HG03025 (cell line): Measurements from ENCODE around the gene OR5C1.
"Not testable (repeated sequence)": the region's sequence is repeated elsewhere in the genome, so short reads cannot be mapped to it uniquely, and the experiment has no call there.

Experiments used
- ATAC-seq: cut with Tn5 transposase; IDR thresholded peaks from one replicate; pipeline ENCODE4 v1.9.1; 2021; ENCODE audit warnings: mild to moderate bottlenecking, moderate library complexity; ENCODE audit not compliant: unreplicated experiment, low FRiP score

The OR5C1 gene

DNA sequence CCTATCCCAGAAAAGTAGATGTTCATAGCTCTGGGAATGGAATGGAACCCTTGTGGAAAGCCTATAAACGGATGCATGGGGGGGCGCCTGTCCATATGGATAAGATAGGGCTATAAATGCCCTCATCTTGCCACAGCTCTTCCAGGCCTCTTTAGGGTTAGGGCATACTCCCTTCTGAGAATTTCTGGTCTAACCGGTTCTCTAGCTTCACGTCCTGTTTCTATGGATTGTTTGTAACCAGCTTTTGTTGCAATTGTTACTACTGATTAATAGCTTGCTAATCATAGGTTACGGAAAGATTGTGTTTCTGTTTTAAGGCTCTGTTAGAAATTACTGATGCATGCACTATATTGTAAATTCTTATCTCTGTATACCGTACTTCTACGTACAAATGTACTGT, 20.5 kb downstream of the OR5C1 start:
- not testable (repeated sequence) for ATAC-seq

DNA sequence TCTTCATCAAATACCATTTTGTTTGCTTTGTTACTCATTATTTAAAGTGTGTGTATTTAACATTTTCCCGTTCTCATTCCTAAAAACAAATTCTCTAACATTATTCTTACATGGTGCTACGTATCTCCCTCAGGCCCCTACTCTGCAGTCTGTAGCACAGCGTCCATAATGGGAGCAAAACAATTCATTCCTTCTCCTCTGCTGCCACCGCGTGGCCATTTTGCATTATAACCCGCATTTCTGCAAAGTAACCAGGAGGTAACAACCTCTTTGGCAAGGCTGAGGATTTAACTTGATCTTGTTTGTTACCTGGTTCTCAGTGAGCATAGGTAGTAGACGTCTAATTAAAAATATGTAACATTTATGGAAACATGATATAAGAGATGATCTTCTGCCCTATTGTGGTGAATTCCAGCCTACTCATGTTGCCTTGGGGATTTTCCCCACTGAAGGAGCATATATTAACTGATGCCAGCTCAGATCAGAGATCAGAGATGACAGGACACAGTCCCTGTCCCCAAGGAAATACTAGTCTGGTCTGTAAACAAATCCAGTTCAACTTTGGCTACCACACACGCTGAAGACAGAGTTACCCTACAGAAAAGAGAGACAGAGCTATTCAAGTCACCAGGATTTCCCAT, 21.7 kb downstream of the OR5C1 start:
- ATAC-seq = peak; percentile 70

DNA sequence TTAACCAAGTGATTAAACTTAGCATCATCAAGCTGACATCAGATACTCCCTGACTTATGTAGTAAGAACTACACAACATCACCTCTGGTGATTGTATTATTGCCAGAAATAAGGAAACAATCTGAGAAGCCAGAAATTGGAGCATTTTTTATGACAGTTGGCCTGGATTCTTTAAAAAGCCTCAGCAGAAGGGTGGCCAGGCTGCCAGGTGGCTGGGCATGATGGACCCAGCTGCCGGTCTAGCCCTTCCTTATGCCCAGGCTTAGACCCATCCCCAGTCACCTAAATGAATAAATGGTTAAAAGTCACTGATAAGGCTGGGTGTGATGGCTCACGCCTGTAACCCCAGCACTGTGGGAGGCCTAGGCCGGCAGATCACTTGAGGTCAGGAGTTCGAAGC, 24.0 kb downstream of the OR5C1 start:
- ATAC-seq = no peak

DNA sequence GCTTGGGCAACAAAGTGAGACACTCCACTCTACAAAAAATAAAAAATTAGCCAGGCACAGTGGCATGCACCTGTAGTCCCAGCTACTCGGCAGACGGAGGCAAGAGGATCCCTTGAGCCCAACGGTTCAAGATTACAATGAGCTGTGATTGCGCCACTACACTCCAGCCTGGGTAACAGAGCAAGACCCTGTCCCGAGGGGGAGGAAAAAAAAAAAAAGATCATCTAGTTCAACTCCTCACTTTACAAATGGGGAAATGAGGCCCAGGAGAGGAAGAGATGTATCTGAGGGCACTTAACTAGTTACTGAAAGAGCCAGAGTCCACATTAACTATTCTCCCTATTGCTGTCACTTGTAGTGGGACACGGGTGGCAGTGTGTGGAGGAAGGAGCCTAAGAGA, 25.8 kb downstream of the OR5C1 start:
- ATAC-seq = no peak

DNA sequence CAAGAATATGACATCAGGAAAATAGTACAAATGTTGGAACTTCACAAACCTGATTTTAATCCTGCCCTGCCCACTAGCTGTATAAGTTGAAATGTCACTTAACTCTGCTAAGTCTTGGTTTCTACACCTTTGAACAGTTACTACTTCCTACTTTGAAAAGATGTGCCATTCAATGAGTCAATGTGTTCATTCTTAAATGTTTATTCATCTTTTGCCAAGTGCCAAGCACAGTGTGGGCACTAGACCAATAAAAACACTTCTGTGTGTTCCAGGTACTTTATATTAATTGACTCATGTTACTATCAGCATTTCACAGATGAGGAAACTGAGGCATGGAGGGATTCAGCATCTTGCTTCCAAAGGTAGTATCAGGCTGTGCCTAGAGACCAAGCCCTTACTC, 26.8 kb downstream of the OR5C1 start:
- ATAC-seq = no peak

DNA sequence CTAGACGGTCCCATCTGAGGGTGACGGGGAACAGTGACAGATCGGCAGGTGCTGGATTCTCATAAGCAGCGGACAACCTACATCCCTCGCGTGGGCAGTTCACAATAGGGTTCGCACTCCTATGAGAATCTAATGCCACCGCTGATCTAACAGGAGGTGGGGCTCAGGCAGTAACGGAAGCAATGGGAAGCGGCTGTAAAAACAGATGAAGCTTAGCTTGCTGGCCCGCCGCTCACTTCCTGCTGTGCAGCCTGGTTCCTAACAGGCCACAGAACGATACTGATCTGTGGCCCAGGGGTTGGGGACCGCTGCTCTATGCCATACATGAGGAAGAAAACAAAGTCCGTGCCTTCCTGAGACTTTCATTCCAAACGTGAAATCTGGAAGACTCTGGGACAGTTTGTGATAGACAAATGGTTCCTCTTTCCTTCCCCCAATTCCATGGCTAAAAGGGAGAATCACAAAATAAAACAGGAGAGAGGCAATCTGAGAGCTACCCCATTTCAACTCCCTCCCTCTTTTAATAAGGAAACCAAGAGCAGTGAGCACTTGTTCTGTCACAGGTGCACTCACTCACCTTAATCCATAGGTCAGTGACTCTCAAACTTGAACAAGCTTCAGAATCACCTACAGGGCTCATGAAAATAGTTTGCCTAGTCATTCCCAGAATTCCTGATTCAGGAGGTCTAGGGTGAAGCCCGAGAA, 27.6 kb downstream of the OR5C1 start:
- ATAC-seq = no peak

DNA sequence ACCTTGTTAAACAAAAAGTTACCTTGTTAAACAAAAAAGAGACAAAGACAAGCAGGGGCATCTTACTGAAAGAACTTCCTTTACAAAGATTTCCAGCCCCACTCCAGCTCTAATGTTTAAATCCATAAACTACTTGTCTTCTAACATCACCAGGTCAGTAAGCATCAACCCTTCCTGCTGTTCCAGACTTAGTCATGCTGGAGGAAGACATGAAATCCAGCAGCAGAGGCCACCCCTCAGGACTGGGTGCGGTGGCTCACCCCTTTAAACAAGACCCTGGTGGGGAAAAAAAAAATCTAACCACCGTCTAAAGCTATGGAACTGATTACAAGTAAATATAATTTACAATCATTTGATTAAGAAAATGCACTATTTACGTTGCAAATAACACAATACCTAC, 30.6 kb downstream of the OR5C1 start:
- no peak for ATAC-seq

DNA sequence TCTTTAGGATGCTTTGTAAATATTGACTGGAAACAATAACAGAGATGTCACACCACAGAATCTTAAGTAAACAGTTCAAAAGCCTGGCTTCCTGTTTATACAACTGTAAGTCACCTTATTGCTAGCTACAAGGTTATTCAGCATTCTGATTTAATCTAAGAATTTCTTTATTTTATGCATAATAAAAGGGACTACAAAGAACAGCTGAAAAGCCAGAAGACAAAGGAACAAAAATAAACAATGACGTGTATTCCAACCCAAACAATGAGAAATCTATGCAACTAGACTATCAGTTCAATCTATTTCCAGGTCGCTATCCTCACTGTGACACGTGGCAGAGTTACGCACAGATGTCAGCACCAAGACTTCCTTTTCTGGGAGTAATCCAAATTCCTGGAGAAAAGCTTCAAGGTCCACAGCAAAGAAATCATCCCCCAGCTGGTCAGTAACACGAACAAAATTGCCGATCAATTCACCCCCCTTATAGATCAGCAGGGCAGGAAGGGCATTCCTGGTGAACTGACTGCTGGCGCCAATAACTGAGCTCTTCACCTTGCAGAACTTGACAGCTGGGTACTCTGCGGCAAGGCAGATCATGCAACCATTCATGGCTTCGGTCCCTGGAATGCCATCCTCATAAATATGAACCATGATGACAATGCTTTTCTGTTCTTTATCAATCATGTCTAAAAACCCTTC, 31.2 kb downstream of the OR5C1 start:
- no peak for ATAC-seq

DNA sequence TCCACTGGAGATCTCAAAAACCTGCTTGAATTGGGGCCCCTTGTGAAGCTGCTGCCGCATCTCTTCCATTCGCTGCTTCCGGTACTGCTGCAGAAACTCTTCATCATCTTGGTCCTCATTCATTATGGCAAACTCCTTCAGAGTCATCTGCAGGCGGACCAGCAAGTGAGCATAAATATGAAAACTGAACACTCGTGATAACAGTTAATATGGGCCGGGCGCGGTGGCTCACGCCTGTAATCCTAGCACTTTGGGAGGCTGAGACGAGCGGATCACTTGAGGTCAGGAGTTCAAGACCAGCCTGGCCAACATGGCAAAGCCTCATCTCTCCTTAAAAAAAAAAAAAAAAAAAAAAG, 31.7 kb downstream of the OR5C1 start:
- ATAC-seq = no peak

DNA sequence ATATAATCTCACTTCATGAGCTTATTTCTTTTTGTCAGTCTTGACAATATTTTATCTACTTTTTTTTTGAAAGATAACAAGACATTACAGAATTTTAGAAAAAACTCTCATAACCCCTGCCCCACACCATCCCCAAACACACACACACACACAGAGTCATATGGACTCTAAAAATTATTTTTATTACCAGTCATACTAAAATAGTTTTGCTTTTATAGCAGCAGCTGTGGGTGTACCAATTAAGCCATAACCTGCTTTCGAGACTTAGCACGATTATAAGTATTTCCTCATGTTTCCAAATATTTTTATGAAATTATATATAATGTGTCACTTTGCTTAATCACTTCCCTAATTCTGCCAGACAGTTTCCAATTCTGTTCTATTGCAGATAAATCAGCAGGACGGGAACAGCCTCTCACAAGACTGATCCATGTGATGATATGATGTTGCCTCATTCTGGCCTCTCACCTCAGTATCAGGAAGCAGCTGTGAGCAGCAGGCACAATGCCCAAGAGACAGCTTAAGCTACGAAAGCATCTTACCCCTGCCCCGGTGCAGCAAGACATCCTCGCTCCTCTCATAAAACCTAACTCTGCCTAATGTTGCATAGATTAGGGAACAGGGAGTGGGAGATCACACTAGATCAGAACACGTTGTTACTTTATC, 32.7 kb downstream of the OR5C1 start:
- no peak for ATAC-seq

DNA sequence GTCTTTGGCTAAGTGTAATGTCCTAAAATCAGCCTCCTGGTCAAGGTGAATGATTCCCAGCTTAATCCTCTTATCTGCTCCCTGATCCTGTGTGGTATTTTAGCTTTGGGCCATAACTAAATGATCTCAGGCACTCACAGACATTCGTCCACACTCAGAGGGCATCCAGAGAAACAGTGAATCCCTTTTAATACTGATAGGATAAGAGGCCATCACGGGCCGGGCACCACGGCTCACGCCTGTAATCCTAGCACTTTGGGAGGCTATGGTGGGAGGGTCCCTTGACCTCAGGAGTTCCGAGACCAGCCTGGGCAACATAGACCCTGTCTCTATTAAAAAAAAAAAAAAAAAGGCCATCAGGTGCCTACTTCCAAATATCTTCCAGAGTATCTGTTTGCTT, 33.3 kb downstream of the OR5C1 start:
- no peak for ATAC-seq

DNA sequence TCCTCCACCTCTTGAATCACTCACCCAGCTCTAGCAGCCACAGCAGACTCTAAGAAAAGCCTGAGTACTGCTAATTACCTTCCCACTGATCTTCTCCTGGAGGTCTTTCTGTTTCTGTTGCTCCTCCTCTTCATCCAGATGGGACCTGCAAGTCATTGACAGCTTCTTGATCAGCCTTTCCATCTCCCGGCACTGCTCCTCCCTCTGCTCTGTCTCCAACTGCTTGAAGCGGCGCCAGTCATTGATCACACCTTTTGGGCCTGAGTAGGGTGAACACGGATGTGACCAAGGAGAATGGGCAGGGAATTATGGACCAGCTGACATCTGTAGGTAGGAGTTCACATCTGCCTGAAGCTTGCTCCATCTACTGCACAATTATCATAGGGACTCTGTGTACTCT, 34.2 kb downstream of the OR5C1 start:
- no peak for ATAC-seq

DNA sequence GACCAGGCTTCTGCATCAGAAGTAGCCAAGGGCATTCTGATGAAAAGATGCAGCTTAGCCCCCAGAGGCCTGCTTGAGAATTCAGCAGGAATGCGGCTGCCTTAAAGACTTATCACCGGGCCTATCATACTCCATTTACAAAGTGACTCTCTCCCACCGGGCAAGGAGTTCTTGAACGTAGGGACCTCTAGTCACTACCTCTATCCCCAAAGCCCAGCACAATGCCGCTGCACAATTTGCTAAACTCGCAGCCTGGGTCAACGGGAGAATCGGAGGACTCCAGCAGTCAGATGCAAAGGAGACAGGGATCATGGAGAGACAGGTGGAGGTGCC, 39.0 kb downstream of the OR5C1 start:
- peak; percentile 13 for ATAC-seq

DNA sequence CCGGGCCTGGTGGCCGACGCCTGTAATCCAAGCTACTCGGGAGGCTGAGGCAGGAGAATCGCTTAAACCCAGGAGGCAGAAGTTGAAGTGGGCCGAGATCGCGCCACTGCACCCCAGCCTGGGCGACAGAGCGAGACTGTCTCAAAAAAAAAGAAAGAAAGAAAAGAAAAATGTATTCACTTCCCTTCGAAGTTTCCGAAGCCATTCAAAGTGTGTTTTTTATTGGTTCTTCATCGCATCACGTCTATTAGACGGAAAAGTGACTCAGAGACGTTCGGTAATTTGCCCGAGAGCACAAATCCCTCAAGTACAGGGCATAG, 40.2 kb downstream of the OR5C1 start:
- ATAC-seq = not testable (repeated sequence)

DNA sequence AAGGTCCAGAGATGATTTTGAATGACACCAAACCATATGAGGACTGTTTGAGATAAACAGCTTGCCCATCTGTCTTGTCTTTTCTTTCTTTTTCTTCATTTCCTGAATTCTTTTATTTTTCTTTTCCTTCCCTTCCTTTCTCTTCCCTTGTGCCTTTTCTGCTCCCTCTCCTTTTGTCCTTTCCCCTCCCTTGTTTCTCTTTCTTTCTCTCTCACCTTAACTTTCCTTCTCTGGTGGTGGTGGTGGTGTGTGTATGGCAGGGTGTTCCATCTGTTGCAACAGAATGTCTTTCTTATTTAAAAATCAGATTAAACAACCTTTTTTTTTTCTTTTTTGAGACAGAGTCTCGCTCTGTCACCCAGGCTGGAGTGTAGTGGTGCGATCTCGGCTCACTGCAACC, 43.5 kb downstream of the OR5C1 start:
- ATAC-seq = no peak

DNA sequence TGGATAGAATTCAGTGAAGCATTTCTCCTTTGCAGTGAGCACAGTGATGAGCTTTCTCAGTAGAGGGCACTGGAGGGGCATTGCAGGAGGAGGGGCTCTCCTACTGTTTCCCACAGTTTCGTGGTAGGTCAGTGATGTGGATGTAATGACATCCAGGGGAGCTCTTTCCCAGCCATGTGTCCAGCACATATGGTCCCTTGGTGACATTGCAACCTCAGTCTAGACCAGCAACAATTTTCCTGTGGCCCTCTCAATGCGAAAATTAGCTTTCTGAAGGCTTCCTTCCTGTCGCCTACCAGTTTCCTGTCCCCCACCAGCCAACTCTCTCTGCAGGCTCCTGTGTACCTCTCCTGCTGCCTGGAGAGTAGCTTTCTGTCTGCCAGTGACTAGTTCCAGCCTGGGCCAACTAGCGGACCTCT, 46.6 kb downstream of the OR5C1 start:
- ATAC-seq = no peak

DNA sequence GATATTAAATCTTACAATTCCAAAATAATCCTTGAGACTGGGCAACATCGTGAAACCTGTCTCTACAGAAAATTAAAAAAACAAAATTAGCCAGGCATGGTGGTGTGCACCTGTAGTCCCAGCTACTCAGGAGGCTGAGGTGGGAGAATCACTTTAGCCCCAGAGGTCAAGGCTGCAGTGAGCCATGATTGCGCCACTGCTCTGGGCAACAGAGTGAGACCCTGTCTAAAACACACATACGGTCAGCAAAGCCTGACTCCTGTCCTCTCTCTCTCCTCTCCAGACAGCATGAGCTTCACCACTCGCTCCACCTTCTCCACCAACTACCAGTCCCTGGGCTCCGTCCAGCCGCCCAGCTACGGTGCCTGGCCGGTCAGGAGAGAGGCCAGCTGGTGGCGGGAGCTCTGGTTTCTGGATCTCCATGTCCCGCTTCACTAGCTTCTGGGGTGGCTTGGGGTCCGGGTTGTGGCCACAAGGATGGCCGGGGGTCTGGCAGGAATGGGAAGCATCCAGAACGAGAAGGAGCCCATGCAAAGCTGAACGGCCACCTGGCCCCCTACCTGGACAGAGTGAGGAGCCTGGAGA, 48.6 kb downstream of the OR5C1 start:
- no peak for ATAC-seq

DNA sequence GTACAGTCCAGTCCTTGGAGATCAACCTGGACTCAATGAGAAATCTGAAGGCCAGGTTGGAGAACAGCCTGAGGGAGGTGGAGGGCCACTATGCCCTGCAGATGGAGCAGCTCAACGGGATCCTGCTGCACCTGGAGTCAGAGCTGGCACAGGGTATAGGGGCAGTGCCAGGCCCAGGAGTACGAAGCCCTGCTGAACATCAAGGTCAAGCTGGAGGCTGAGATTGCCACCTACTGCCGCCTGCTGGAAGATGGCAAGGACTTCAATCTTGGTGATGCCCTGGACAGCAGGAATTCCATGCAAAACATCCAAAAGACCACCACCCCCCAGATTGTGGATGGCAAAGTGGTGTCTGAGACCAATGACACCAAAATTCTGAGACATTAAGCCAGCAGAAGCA, 49.7 kb downstream of the OR5C1 start:
- not testable (repeated sequence) for ATAC-seq
